ENCODE results near the gene MRPS33. TPM values are rescaled to one million over a fixed set of nuclear protein-coding genes. Genes with fewer than 3 reads are reported as not detected.
"Not testable (repeated sequence)": the region's sequence is repeated elsewhere in the genome, so short reads cannot be mapped to it uniquely, and the experiment has no call there.

Gene MRPS33
- total and polyA plus RNA-seq, 2 donors = 79.2 to 89.6 TPM

- Histone ChIP-seq H3K4me1 (ENCODE audit: control insufficient read depth in 2 of 2, insufficient read depth in 2 of 2, low read length in 2 of 2) (no peaks in the 10 kb centered on the region), H3K27ac (ENCODE audit: low read depth in 1 of 2, low read length in 1 of 2) (no peak overlapping the region), H3K4me3 (ENCODE audit: low read length in 2 of 2) (no peak overlapping the region), H3K36me3 (ENCODE audit: control insufficient read depth in 2 of 2, insufficient read depth in 2 of 2, low read length in 1 of 2) (no peaks in the 10 kb centered on the region), H3K9me3 (ENCODE audit: control insufficient read depth in 2 of 2, insufficient read depth in 1 of 2, low read length in 1 of 2) (no peaks in the 10 kb centered on the region), H3K27me3 (ENCODE audit: control insufficient read depth in 2 of 2, insufficient read depth in 1 of 2, low read length in 1 of 2) (no peaks in the 10 kb centered on the region)
- DNase-seq (ENCODE audit: low read depth in 6 of 9, low spot score in 9 of 9) = no peak
- WGBS = 97% methylated on average over 2 of the region's 2 CpGs
Measured at GRCh38 chr7:140972344-140972743, 42.4 kb downstream of the MRPS33 start.

GRCh38 chr7:140967438-140967837 is 47.3 kb downstream of the MRPS33 start:
- no peak for DNase-seq (ENCODE audit: low read depth in 6 of 9, low spot score in 9 of 9)
- H3K9me3 ChIP-seq (ENCODE audit: control insufficient read depth in 2 of 2, insufficient read depth in 1 of 2, low read length in 1 of 2) = no peaks in the 10 kb centered on the region
- H3K36me3 ChIP-seq (ENCODE audit: control insufficient read depth in 2 of 2, insufficient read depth in 2 of 2, low read length in 1 of 2) = no peaks in the 10 kb centered on the region
- H3K4me3 ChIP-seq (ENCODE audit: low read length in 2 of 2) = no peak overlapping the region
- H3K4me1 ChIP-seq (ENCODE audit: control insufficient read depth in 2 of 2, insufficient read depth in 2 of 2, low read length in 2 of 2) = no peaks in the 10 kb centered on the region
- 85% methylated on average over 2 of the region's 2 CpGs for WGBS
- H3K27me3 ChIP-seq (ENCODE audit: control insufficient read depth in 2 of 2, insufficient read depth in 1 of 2, low read length in 1 of 2) = no peaks in the 10 kb centered on the region
- no peak overlapping the region for H3K27ac ChIP-seq (ENCODE audit: low read depth in 1 of 2, low read length in 1 of 2)

GRCh38 chr7:140966561-140967233 is 48.1 kb downstream of the MRPS33 start:
- no peaks in the 10 kb centered on the region for H3K36me3 ChIP-seq (ENCODE audit: control insufficient read depth in 2 of 2, insufficient read depth in 2 of 2, low read length in 1 of 2)
- no peak overlapping the region for H3K4me3 ChIP-seq (ENCODE audit: low read length in 2 of 2)
- no peaks in the 10 kb centered on the region for H3K4me1 ChIP-seq (ENCODE audit: control insufficient read depth in 2 of 2, insufficient read depth in 2 of 2, low read length in 2 of 2)
- no peaks in the 10 kb centered on the region for H3K27me3 ChIP-seq (ENCODE audit: control insufficient read depth in 2 of 2, insufficient read depth in 1 of 2, low read length in 1 of 2)
- H3K27ac ChIP-seq (ENCODE audit: low read depth in 1 of 2, low read length in 1 of 2) = no peak overlapping the region
- 74% methylated on average over 5 of the region's 5 CpGs for WGBS
- no peak for DNase-seq (ENCODE audit: low read depth in 6 of 9, low spot score in 9 of 9)
- H3K9me3 ChIP-seq (ENCODE audit: control insufficient read depth in 2 of 2, insufficient read depth in 1 of 2, low read length in 1 of 2) = no peaks in the 10 kb centered on the region

GRCh38 chr7:140961117-140961516 is 53.6 kb downstream of the MRPS33 start:
- no peaks in the 10 kb centered on the region for H3K36me3 ChIP-seq (ENCODE audit: control insufficient read depth in 2 of 2, insufficient read depth in 2 of 2, low read length in 1 of 2)
- H3K27ac ChIP-seq (ENCODE audit: low read depth in 1 of 2, low read length in 1 of 2) = no peak overlapping the region
- WGBS = 96% methylated on average over 4 of the region's 4 CpGs
- H3K4me3 ChIP-seq (ENCODE audit: low read length in 2 of 2) = no peak overlapping the region
- peaks cover 0 to 9% of the 10 kb centered on the region in 2 donors for H3K9me3 ChIP-seq (ENCODE audit: control insufficient read depth in 2 of 2, insufficient read depth in 1 of 2, low read length in 1 of 2)
- H3K27me3 ChIP-seq (ENCODE audit: control insufficient read depth in 2 of 2, insufficient read depth in 1 of 2, low read length in 1 of 2) = no peaks in the 10 kb centered on the region
- DNase-seq (ENCODE audit: low read depth in 6 of 9, low spot score in 9 of 9) = no peak
- H3K4me1 ChIP-seq (ENCODE audit: control insufficient read depth in 2 of 2, insufficient read depth in 2 of 2, low read length in 2 of 2) = no peaks in the 10 kb centered on the region

GRCh38 chr7:140956997-140957396 is 57.8 kb downstream of the MRPS33 start:
- not testable (repeated sequence) for H3K36me3 ChIP-seq (ENCODE audit: control insufficient read depth in 2 of 2, insufficient read depth in 2 of 2, low read length in 1 of 2); DNase-seq (ENCODE audit: low read depth in 6 of 9, low spot score in 9 of 9); H3K27ac ChIP-seq (ENCODE audit: low read depth in 1 of 2, low read length in 1 of 2); H3K4me1 ChIP-seq (ENCODE audit: control insufficient read depth in 2 of 2, insufficient read depth in 2 of 2, low read length in 2 of 2); H3K27me3 ChIP-seq (ENCODE audit: control insufficient read depth in 2 of 2, insufficient read depth in 1 of 2, low read length in 1 of 2); H3K9me3 ChIP-seq (ENCODE audit: control insufficient read depth in 2 of 2, insufficient read depth in 1 of 2, low read length in 1 of 2); H3K4me3 ChIP-seq (ENCODE audit: low read length in 2 of 2)
- WGBS = 96% methylated on average over 25 of the region's 25 CpGs

Other genes with a start within 250 kb of the MRPS33 start
- gene BRAF, start 90.0 kb downstream of the MRPS33 start, total RNA-seq = 17.3 TPM
- 11.0 TPM for gene BRAF, start 90.0 kb downstream of the MRPS33 start, polyA plus RNA-seq
- gene TMEM178B, start 59.1 kb upstream of the MRPS33 start, total RNA-seq = 2.0 TPM
- gene TMEM178B, start 59.1 kb upstream of the MRPS33 start, polyA plus RNA-seq = 0.68 TPM

All from thymus (tissue), 11 donors.